K562 (cell line): ENCODE measurements around the gene ZEB2.

Source experiments
- ELF1 ChIP-seq: fragments of 200-800 bp; sonication (Bioruptor generic); IDR thresholded peaks from 2 replicates; pipeline ENCODE4 v1.6.1; 2016; ENCODE audit warnings: missing genetic modification characterization, missing compliant biosample characterization
- ELF4 ChIP-seq: fragments of 450-650 bp; formaldehyde crosslinking; IDR thresholded peaks from 2 replicates; pipeline ENCODE4 v1.4.0; 2022; ENCODE audit warnings: missing genetic modification characterization
- EZH2 ChIP-seq: IDR thresholded peaks from 2 replicates; pipeline ENCODE4 v1.6.1; 2012; ENCODE audit warnings: low read depth, mild to moderate bottlenecking, inconsistent platforms, low read length, borderline replicate concordance
- GABPA ChIP-seq: fragments of 200-800 bp; sonication (Bioruptor generic); conservative IDR thresholded peaks from 2 replicates; pipeline ENCODE4 v1.6.1; 2016; ENCODE audit warnings: low read depth, missing genetic modification characterization, missing compliant biosample characterization
- MCM2 ChIP-seq: fragments of 450-650 bp; IDR thresholded peaks from 2 replicates; pipeline ENCODE4 v1.6.1; 2017; ENCODE audit warnings: low read depth, mild to moderate bottlenecking
- POLR2A ChIP-seq: fragments of 450-650 bp; conservative IDR thresholded peaks from 2 replicates; pipeline ENCODE4 v1.6.1; 2016
- ZNF274 ChIP-seq: IDR thresholded peaks from 2 replicates; pipeline ENCODE4 v1.6.1; 2011; ENCODE audit warnings: low read depth, mild to moderate bottlenecking, low read length, moderate library complexity, borderline replicate concordance
- TF ChIP-seq, protein P1 (sequence below): sonication (generic); formaldehyde crosslinking; IDR thresholded peaks from 2 replicates; pipeline ENCODE4 v1.8.0; 2022; ENCODE audit warnings: missing genetic modification reagents, mild to moderate bottlenecking, borderline replicate concordance
- TF ChIP-seq, protein P2 (sequence below), 3 experiments: IDR thresholded peaks in 2 of 3; conservative IDR thresholded peaks in 1 of 3; 2 replicates each; pipeline ENCODE4 v1.5.1; 2011 to 2012; ENCODE audit warnings: low read length in 3 of 3, mild to moderate bottlenecking in 3 of 3, control low read depth in 2 of 3, improper control_type of control experiment in 1 of 3, inconsistent platforms in 1 of 3, low read depth in 1 of 3, mixed read lengths in 1 of 3, moderate library complexity in 1 of 3; ENCODE audit not compliant: insufficient read depth in 2 of 3

DNA sequence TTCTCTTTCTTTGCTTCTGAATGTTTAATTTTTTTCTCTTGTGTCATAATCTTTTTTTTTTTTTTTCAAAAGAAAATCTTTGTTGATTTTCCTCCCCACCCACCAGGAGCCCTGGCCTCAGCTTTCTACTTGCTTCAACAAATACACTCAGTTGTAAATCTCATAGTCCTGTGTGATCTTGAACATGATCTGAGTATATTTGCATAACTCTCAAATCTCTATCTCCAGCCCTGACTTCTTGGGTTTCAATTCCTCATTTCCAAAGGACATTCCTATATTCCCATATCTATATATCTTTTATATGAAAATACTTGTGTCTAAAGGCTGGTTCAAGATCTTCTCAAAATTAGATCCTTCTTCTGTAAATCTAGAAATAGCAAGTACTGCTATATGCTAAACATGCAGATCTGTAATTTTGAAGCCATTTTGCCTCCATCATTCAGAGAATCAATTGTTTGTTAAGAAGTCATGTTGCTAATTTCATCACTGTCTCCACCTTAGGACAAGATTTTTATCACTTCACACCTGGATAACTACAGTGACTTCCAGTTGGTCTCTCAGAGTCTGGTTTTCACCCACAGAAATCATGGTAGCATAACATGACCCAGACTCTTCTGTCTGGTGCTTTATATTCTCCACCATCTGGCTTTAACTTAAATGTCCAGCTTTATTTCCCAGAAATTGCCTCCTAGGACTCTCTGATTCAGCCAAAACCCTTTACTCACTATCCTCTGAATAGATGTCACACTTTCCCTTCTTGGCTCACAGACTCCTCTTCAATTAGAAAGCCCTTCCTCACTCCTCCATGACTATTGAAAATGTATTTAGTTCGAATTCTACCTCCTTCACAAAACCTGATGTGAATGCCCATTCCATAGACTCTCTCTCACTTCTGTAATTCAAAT lies 98.1 kb downstream of the ZEB2 start:
- TF ChIP-seq POLR2A = no peak
- TF ChIP-seq ZNF274 = no peak
- TF ChIP-seq MCM2 = no peak
- TF ChIP-seq, protein P1, sequence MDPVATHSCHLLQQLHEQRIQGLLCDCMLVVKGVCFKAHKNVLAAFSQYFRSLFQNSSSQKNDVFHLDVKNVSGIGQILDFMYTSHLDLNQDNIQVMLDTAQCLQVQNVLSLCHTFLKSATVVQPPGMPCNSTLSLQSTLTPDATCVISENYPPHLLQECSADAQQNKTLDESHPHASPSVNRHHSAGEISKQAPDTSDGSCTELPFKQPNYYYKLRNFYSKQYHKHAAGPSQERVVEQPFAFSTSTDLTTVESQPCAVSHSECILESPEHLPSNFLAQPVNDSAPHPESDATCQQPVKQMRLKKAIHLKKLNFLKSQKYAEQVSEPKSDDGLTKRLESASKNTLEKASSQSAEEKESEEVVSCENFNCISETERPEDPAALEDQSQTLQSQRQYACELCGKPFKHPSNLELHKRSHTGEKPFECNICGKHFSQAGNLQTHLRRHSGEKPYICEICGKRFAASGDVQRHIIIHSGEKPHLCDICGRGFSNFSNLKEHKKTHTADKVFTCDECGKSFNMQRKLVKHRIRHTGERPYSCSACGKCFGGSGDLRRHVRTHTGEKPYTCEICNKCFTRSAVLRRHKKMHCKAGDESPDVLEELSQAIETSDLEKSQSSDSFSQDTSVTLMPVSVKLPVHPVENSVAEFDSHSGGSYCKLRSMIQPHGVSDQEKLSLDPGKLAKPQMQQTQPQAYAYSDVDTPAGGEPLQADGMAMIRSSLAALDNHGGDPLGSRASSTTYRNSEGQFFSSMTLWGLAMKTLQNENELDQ = no peak
- no peak for TF ChIP-seq ELF4 (CRISPR knock-in tag)
- no peak for TF ChIP-seq GABPA (tag)
- no peak for TF ChIP-seq ELF1 (tag)
- TF ChIP-seq, protein P2, sequence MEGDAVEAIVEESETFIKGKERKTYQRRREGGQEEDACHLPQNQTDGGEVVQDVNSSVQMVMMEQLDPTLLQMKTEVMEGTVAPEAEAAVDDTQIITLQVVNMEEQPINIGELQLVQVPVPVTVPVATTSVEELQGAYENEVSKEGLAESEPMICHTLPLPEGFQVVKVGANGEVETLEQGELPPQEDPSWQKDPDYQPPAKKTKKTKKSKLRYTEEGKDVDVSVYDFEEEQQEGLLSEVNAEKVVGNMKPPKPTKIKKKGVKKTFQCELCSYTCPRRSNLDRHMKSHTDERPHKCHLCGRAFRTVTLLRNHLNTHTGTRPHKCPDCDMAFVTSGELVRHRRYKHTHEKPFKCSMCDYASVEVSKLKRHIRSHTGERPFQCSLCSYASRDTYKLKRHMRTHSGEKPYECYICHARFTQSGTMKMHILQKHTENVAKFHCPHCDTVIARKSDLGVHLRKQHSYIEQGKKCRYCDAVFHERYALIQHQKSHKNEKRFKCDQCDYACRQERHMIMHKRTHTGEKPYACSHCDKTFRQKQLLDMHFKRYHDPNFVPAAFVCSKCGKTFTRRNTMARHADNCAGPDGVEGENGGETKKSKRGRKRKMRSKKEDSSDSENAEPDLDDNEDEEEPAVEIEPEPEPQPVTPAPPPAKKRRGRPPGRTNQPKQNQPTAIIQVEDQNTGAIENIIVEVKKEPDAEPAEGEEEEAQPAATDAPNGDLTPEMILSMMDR (IDR thresholded peaks at IDR 0.05 in 2 of 3, conservative IDR thresholded peaks at IDR 0.05 in 1 of 3; ENCODE audit: insufficient read depth in 2 of 3, low read depth in 1 of 3, low read length in 3 of 3) = no peak
- no peak for TF ChIP-seq EZH2
